GM12873 (cell line): Measurements from ENCODE around the gene CFAP74.

ENCODE experiments used
- TF ChIP-seq, protein P1 (sequence below): IDR thresholded peaks from 2 replicates; pipeline ENCODE4 v1.5.1; 2012; ENCODE audit warnings: low read depth, mild to moderate bottlenecking, moderate library complexity, low read length, control low read depth; ENCODE audit not compliant: insufficient read depth; ENCODE audit errors: missing control alignments

Gene CFAP74

DNA sequence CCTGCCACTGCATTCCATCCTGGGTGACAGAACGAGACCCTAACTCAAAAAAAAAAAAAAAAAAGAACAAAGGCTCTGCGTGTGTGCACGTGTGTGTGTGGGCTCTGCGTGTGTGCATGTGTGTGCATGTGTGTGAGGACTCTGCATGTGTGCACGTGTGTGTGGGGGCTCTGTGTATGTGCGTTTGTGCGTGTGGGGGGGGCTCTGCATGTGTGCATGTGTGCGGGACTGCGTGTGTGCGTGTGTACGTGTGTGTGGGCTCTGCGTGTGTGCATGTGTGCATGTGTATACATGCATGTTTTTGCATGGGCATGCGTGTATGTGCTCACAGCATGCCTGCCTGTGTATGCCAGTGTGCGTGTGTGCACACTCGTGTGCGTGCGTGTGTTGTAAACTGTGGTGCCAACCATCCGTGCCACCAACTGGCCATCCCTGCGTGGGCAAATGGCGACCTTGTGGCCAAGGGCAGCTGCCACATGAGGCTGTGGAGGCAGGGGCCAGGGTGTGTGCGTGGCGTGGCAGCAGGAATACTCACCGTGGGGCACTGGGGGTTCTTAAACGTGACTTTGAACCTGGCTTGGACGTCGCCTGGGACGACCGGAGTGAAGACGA is 57.7 kb downstream of the CFAP74 start:
- TF ChIP-seq, protein P1, sequence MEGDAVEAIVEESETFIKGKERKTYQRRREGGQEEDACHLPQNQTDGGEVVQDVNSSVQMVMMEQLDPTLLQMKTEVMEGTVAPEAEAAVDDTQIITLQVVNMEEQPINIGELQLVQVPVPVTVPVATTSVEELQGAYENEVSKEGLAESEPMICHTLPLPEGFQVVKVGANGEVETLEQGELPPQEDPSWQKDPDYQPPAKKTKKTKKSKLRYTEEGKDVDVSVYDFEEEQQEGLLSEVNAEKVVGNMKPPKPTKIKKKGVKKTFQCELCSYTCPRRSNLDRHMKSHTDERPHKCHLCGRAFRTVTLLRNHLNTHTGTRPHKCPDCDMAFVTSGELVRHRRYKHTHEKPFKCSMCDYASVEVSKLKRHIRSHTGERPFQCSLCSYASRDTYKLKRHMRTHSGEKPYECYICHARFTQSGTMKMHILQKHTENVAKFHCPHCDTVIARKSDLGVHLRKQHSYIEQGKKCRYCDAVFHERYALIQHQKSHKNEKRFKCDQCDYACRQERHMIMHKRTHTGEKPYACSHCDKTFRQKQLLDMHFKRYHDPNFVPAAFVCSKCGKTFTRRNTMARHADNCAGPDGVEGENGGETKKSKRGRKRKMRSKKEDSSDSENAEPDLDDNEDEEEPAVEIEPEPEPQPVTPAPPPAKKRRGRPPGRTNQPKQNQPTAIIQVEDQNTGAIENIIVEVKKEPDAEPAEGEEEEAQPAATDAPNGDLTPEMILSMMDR: no peak

DNA sequence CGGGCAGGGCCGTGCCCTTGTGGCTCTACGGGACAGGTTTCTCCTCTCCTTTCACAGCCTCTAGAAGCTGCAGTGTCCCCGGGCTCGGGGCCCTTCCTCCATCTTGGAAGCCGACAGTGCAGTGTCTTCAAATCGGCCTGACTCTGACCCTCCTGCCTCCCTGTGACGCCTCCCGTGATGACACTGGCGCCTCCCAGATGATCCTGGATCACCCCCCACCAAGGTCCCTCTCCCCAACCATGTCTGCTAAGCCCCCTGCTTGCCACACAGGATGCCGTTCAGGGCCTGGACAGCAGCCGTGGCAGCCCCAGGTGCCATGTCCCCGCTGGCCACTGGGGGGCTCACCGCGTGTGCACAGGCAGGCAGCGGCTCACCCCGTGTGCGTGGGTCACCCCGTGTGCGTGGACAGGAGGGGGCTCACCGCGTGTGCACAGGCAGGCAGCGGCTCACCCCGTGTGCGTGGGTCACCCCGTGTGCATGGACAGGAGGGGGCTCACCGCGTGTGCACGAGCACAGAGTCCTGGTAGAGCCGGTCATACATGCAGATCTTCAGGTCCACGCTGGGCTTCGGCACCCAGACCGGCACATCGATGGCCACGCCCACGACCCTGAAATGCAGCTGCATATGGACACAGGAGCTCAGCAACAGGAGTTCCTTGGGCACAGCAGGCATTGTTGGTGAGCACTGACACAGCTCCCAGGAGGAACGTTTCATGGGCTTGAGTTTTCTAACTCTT is 59.6 kb downstream of the CFAP74 start:
- TF ChIP-seq, protein P1: peak; percentile 83

GRCh38 chr1:1942753-1943656 is 60.6 kb downstream of the CFAP74 start:
- TF ChIP-seq, protein P1: no peak

- TF ChIP-seq, protein P1: no peak
These were observed 61.5 kb downstream of the CFAP74 start for GRCh38 chr1:1941868-1942752.

DNA sequence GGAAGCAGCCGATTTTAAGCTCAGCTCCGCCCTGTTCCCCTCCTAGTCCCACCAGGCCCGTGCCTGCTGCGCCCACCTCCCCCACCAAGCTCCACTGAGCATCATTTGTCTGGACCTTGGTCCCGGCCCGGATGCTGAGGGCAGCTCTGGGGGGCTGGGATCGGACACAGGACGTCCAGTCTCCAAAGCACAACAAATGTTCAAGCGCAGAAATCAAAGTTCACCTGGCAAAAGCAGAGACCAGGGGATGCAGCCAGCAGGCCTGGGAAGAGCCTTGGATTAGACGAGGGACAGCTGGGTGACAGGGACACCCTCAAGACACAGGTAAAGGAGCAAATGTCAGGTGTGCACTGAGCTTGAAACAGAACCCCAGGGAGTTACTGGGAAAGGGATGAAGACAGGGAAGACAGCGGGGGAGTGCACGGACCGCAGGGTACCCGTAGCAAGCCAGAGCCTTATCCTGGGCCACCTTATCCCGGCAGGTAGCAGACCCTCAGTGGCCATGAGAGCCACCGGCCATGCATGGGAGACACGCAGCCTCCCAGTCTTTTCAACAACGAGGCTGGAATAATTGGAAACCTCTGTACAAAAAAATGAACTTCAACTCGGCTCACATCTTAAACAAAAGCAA is 62.3 kb downstream of the CFAP74 start:
- TF ChIP-seq, protein P1: no peak

DNA sequence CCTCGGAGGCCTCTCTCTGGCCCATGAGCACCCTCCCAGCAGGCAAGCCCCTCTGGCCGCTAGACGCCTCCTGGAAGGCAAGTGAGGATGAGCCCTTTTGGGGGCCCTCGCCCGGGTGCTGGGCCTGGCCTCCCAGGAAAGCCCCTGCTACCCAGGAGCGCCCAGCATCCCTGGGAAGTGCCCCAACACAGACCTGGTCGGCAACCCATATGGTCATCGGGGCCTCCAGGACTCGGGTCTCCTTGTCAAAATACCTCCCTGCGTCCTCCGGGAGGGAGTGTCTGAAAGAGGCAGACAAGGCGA is 63.5 kb downstream of the CFAP74 start:
- TF ChIP-seq, protein P1: no peak
